NCI-H446 treated with DMSO at 0.1 percent for 48 hours (cell line): ENCODE measurements around the gene ADAMTS2.

Experiments
- DNase-seq: peaks from one replicate; lab custom pipeline; 2025; lab: John Stamatoyannopoulos, UW

The ADAMTS2 gene

DNA sequence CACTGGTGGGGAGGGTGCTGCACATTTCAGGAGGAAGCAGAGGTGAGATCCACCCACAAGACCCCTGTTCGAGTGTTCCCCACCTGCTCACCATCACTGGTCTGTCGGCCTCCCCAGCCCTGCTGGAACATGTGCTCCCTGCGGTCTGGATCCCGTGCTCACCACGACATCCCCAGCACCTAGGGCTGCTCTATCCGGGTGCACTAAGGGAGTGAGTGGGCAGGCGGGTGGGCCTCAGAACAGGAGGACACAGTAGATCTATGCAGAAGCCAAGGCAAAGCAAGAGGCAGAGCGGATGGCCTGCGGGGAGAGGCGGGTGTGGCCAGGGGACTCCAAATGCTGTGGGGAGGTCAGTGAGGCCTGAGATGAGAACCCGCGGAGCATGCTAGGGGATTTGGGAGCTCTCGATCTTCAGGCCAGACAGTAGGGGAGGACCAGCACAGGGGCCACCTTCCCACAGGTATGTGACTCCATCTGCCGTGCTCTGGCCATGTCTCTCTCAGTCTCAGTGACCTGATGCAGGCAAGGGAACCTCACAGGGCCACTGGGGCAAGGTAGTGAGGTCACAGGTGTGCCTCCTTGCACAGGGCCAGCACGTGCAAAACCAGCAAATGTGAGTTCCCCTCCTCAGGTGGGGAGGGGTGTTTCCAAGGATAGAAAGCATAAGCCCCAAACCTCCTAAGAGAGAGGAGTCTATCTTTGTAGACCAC, 150.9 kb downstream of the ADAMTS2 start:
- no peak for DNase-seq

DNA sequence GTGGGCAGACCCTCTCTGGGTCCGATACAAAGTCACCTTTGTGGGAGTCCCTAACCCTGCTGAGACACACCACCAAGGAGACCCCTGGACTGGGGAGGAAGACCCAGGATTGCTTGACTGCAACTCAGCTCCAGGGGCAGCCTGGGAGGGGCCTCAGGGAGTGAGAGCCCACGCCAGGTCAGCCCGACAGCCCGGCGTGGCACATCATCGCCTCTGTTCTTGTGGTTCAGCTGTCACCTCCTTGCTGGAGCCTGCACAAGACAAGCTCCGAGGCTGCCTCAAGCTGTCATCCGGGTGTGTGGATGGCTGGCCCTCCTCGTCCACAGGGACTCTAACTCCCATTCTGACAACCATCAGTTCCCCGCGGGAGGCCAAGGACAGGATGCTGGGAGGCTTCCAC, 151.5 kb downstream of the ADAMTS2 start:
- DNase-seq: no peak

DNA sequence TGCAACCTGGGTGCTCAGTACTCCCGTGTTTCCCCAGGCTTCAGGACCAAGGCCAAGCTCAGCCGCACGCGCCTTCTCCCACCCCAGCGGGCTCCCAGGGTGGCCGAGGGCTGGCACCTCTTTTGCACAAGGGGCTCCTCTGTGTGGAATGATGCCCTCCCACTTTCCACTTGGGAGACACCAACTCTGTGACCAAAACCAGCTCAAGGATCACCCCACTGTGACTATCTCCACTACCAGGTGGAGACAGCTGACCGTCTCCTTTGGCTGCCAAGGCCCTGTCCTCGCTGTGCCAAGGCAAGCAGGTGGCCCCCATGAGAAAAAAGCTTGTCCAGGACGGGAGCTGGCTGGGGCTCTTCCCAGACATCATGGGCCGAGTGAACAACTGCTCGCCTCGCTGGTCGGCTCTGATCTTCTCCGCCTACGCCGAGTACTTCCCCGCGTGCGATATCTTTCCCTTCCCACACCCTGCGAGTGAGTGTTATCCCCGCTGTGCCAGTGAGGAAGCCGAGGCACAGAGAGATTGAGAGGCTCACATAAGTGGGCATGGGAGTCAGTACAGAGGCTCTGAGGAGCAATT, 152.3 kb downstream of the ADAMTS2 start:
- no peak for DNase-seq

DNA sequence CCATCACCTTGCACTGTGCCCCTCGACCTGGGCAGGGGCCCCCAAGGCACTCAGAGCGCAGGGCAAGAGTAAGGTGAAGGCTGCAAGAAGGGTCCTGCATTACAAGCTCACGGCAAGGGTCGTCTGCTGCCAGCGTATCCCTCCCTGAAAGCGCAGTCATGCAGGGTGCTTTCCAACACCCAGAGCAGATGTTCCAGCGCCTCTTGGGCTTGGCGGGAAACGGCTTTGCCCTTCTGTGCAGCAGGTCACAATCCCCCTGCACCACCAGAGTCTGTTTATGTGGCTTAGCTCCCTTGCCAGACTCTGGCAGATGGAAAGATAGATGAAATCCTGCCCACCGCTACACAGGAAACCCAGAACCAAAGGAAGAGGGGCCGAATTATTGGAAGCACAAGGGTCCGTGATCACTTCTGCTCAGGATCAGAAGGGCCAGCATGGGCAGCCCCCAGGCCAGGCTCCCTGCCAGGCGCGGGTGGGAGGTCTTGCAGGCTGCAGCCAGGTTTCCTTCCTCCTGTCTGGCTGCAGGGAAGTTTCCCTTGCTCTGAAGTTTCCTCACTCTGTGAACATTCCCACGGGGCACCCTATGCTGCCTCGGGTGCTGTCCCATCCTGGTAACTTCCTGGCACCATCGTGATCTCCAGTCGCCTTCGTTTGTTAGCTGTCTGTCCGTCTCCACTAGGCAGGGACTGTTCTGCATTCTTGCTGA, 152.9 kb downstream of the ADAMTS2 start:
- no peak for DNase-seq

DNA sequence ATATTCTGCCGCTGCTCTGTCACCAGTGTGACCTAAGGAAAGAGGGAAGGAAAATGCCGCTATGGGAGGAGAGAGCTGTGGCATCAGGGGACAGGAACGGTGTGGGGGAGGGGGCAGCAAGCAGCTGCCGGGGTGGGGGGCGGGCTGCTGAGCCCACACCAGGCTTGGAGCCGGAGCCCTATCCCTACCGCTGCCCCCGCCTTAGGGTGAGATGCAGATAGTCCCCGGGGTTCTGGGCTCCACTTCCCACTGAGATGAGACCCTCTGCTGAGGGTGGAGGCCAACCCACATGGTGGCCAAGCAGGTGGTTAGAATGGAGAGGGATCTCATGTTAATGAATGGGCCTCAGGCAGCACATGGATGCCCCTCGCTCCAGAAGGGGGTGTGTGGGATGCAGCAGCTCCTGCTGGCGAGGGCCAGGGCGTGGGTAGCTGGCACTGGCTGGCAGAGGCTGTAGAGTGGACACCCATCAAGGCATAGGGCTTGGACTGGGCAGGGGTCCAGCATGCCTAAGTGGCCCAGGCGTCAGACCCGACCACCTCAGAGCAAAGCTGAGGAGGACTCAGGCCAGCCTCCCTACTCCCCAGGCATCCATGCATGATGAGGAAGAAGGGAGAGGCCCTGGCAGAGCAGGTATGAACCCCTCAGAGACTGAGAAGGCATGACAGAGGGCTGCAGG, 153.6 kb downstream of the ADAMTS2 start:
- no peak for DNase-seq

DNA sequence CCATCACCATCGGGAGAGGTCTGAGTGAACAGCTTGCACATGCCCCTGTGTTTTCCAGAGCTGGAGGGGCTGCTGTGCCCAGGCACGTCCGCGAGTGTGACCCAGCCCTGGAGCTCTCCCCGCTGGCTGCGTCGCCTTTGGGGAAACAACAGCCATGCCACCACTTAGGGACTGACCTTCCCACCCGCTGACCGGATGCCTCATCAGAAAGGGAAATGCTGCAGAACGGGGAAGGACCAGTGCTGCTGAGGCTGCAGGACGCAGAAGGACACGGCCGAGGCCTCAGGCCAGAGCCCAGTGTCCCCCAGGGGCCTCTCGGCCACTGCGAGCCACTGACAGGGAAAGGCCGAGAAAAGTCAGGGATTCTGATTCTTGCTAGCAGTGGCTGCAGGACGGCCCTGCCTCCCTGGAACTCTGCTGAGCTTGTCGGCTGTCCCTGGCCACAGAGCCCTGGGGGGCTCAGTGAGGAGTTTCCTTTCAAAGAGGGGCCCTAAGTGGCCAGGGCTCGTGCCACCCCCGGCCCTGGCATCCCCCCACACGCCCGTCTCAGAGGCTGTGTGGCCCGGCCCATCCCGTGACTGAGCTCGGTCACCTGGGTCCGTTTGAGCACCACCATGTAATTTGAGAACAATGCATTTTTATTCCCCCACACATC, 154.3 kb downstream of the ADAMTS2 start:
- DNase-seq: no peak

DNA sequence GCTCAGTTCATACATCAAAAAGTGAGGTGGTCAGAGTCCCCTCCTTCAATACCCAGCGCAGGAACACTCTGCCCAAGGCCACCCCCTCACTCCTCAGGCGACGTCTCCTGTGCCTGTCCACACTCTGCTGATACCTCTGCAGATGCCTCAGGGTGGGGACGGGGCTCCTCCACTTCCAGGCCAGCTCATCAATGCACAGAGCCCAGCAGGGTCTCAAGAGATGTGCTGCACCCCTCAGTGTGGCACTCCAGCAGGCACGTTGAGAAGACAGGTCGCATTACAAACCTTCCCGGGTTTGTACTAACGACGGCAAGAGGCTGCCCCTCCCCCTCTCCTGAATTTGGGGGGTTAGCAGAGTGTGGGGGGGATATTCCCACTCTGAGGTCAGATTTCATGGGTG, 156.6 kb downstream of the ADAMTS2 start:
- no peak for DNase-seq

DNA sequence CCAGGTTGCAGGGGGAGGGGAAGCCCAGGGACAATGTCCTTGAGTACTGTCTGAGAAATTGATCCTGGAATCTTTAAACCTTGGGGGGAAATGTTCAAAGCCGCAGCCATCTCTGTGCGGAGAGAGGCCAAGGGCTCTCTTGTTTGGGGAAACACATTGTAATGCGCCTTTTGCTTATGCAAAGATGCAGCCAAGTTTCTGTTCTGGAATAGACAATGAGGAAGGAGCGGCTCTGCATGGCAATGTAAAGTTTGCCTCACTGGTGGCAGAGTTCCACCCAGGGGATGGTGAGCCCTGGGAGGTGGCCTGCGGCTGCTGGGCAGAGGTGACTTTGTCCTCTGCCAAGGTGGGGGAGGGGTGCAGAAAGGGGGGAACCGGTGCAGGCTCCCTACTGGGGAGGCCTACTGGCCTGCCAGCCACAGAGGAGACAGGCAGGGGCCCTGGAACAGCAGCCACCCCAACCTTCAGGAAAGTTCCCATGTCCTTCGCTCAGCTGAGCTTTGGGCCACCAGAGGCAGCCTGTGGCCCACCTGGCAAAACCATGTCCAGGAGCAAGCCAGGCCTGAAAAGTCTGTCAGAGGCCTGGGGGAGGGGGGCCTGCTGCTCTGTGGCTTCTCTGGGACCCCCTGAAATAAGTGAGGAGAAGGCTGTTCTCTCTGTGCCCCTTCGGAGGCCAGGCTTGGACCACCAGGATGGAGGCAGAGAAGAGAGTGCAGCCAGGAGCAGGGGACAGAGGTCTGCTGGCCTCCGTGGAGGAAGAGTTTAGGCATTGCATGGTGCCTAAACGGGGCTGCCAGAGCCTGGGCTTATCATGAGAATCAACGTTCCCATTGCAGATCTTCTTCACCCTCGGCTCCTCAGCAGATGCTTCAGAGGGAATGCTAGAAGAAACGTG, 157.3 kb downstream of the ADAMTS2 start:
- no peak for DNase-seq

DNA sequence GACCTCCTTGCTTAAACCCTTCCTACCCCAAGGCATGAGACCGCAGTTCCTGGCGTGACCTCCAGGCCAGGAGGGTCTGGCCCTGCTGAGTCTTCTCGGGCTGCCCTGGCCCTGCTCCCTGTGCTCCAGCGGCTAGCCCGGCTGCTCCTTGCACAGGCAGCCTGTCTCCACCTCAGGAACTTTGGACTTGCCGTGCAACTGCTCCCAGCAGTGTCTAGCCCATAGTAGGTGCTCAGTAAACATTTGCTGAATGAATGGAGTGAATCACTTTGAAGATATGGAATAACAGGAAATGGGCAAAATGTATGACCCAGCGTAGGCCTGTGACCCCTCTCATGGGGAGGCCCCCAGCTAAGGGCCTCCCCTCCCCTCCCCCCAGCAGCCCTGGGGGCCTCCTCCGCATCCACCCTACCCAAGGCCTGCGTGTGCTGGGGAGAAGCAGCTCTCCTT, 158.0 kb downstream of the ADAMTS2 start:
- DNase-seq: no peak

DNA sequence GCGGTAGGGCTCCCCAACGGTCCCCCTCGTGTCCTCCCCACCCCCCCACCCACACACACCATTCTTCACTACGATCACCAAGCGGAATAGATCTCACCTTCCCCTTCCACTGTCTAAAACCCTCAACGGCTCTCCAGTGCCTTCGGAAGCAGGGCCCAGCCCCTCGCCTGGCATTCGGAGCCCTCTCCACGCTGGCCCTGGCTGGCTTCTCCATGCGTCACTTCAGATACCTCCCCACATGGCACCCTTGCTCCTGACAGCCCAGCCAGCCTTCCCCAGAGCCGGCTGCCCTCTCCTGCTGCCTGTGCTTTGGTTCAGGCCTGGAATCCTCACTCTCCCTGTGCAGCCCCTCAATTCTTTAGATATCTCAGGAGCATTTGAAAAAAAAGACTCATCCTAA, 158.5 kb downstream of the ADAMTS2 start:
- no peak for DNase-seq

DNA sequence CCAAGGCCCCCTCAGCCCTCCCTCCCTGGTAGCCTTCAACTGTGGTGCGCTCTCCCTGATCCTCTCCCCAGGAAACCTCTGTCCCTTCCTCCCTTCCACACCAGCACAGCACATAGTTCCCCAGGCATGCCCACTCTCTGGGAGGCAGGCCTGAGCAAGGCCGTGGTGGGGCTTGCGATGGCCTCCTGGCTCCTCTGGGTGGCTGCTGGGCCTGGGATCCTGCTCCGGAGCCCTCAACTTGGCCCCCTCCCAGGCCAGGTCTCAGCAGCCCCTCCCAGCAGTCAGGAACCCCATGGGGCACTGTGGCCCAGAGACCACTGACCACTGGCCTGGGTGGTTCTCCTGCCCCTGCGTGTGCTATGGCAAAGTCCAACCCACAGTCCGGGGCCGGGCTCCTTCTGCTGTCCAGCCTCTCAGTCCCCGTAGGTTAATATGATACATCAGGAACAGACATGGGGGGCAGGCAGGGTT, 159.3 kb downstream of the ADAMTS2 start:
- DNase-seq: no peak

DNA sequence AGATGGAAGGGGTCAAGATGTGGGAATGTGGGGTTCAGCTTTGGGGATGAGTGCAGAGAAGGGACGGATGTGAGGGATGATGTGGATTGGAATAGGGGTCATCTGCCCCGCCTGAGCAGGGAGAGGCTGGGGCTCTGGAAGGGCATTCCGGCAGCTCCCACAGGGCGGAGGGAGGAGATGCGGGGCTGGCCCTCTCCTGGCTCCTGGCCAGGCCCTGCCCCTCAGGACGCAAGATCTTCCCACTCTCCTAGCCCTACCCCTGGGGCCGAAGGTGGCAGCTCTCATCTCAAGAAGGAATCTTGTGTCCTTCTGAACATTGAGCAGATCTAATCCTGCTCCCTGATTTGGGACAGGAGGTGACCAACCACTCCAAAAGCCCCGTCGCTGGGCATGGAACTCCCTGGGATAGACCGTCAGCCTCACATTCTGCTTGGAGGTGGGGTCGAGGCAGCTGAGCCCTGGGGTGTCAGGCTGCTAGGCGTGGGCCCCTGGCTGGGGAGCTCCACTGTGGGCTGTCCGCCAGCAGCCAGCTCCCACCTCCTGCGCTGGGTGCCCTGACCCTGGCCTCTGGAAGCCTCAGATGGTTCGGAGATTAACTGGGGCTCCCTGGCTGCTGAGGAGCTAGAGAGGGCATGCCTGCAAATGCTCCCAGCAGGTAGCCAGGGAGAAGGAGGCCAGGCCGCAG, 159.9 kb downstream of the ADAMTS2 start:
- no peak for DNase-seq

DNA sequence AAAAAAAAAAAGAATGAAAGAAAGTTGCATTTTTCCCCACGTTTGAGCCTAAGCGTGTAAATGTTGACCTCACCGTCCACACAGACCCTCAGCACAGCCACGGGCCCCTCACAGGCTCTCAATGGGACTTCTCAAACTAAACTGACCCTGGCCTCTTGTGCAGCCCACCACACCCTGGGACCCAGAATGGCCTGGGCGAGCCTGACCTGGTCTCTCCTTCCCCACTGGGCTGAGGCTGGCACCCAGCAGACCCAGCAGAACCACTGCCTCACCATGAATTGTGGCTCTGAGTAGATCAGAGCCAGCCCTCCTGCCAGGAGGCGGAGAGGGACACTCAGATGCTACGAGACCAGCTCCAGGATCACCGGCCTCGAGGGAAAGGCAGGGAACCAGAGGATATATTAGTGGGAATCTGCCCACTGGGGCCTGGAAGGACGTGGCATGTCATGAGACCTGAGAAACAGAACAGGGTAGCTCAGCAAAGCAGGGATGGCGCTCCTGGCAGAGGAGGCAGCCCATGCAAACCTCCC, 160.7 kb downstream of the ADAMTS2 start:
- DNase-seq: no peak

DNA sequence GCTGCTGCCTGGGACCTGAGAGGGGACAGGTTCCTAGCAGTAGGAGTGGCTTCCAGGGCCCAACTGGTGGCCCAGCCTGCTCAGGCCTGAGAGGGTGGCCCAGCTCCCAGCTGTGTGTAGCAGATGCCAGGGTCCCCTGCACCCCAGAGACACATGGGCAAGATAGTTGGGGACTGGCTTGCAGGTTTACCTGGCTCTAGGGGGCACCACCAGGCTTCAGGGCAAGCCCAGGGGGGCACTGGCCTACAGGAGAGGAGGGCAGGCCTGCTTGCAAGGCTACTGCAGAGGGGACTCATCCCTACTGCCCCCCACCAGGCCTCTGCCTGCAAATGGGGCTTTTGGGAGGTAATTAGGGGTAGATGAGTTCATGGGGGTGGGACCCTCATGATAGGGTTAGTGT, 161.8 kb downstream of the ADAMTS2 start:
- no peak for DNase-seq

DNA sequence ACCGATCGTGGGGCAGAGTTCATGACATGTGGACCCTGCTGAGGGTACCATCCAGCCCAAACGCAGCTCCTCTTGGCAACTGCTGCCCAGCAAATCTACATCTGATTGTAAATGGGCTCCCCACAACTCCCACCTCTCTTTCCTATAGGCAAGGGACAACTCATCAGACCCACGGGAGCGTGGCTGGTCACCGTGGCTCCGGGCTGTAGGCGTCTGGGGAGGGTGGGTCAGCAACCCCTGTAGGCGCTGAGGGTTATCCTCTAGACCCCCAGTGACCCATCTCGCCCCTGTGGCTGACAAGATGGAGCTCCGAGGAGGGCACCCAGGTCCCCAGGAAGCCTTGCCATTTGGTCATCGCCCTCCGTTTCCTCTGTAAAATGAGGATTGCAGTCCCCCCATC, 162.7 kb downstream of the ADAMTS2 start:
- DNase-seq: no peak

DNA sequence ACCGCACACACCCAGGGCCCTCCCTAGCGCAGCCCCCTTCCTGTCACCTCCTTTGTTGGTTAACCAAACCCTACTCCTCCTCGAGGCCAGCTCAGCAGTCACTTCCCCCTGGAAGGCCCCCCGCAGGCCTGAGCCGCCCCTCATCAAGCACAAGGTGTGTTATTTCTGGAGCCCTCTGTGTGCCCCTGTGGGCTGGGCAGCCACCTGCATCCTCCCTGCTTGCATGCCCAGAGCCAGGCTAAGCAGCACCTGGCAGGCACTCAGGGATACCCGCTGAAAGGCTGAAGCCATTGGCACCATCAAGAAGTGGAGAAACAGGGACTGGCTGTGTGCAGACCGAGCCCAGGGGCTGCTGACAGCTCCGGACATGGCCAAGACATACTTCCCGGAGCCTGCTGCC, 163.3 kb downstream of the ADAMTS2 start:
- no peak for DNase-seq

DNA sequence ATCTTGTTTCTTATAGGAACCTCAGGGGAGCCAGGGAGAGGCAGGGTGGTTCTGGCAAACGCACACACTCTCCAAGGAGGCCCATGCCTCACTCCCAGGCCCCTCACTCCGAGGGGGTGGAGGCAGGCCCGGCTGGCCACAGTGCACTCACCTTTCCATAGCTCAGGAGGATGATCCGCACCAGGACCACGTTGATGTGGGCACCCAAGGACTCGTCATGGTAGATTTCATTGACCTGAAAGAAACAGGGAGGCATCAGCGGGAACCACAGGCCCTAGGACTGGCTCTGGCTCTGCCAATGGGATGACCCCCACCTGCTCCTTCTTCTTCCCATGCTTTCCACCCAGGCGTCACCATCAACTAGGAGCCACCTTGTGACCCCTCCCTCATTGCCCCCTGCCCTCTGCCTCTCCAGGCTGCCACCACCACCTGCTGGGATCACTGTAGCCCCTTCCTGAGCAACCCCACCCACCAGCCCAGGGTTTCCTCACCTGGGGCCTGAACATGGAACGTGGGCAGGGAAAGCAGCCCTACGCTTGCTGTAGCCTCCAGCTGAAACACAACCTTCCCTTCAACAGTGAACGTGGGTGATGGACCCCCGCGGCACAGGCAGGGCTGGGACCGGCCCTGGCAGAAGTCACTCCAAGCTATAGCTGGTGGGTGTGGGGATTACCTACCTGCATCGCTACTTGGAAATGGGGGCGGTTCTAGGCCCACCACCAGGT, 164.2 kb downstream of the ADAMTS2 start:
- DNase-seq: no peak

DNA sequence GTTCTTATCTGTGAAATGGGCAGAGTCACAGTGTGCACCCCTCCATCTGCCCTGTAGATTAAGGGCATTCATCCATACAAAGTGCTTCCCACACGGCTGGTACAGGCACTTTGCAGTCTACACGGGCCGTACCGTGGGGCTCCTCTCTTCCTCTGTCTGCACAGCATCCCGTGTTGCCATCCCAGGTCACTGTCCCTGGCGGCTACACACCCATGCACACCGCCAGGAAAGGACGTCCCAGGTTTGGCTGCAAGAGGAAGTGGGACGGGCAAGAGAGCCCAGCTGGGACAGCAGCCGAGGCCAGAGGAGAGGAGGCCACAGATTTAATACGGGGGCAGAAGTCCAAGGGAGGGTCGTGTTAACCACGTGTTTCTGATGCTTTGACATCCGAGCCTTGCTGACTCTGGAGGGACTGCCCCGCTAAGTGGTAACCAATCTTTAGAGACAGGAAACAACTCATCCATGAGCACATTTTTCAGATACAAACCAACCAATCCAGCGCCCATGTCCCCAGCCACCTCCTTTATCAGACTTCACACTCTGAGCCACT, 165.1 kb downstream of the ADAMTS2 start:
- no peak for DNase-seq
